MM.1S (cell line): Measurements from ENCODE around the gene CIITA.
A peak's percentile ranks its signal among the peaks of the same experiment; 100 is the strongest.

ENCODE experiments used
- DNase-seq: peaks from one replicate; pipeline ENCODE4 v3.0.0-alpha.2; 2015
- H2AFZ ChIP-seq: fragments of 300-600 bp; sonication (generic); 2 replicates; pipeline ENCODE4 v1.6.0; 2016; ENCODE audit warnings: antibody characterized with exemption, low read length
- H3F3A ChIP-seq: fragments of 300-600 bp; sonication (generic); 2 replicates; pipeline ENCODE4 v1.6.1; 2016; ENCODE audit warnings: mild to moderate bottlenecking, antibody characterized with exemption, low read length, moderate library complexity, mixed read lengths; ENCODE audit not compliant: insufficient read depth
- H3K27ac ChIP-seq: fragments of 300-600 bp; sonication (generic); 2 replicates; pipeline ENCODE4 v1.5.1; 2016; ENCODE audit warnings: mild to moderate bottlenecking, low read length
- H3K27me3 ChIP-seq: fragments of 300-600 bp; sonication (generic); replicated peaks from 2 replicates; pipeline ENCODE4 v1.6.0; 2016; ENCODE audit warnings: low read length; ENCODE audit not compliant: insufficient read depth
- H3K36me3 ChIP-seq: fragments of 300-600 bp; sonication (generic); replicated peaks from 2 replicates; pipeline ENCODE4 v1.6.1; 2016; ENCODE audit warnings: mild to moderate bottlenecking, low read length, mixed read lengths; ENCODE audit not compliant: insufficient read depth
- H3K4me1 ChIP-seq: fragments of 300-600 bp; sonication (generic); 2 replicates; pipeline ENCODE4 v1.6.1; 2016; ENCODE audit warnings: low read length, mixed read lengths
- H3K4me2 ChIP-seq: fragments of 300-600 bp; sonication (generic); 2 replicates; pipeline ENCODE4 v1.6.0; 2016; ENCODE audit warnings: low read depth, low read length
- H3K4me3 ChIP-seq: fragments of 300-600 bp; sonication (generic); 2 replicates; pipeline ENCODE4 v1.5.1; 2016; ENCODE audit warnings: low read length, mixed read lengths
- H3K79me2 ChIP-seq: fragments of 300-600 bp; sonication (generic); 2 replicates; pipeline ENCODE4 v1.6.1; 2016; ENCODE audit warnings: mixed run types, low read length, mixed read lengths
- H3K9ac ChIP-seq: fragments of 300-600 bp; sonication (generic); 2 replicates; pipeline ENCODE4 v1.6.1; 2016; ENCODE audit warnings: low read length, mixed read lengths
- H3K9me2 ChIP-seq: fragments of 300-600 bp; sonication (generic); replicated peaks from 2 replicates; pipeline ENCODE4 v1.6.1; 2016; ENCODE audit warnings: mild to moderate bottlenecking, low read length, mixed read lengths; ENCODE audit not compliant: insufficient read depth
- H3K9me3 ChIP-seq: fragments of 300-600 bp; sonication (generic); replicated peaks from 2 replicates; pipeline ENCODE4 v1.6.1; 2016; ENCODE audit warnings: mild to moderate bottlenecking, low read length, mixed read lengths; ENCODE audit not compliant: insufficient read depth
- H4K20me1 ChIP-seq: fragments of 300-600 bp; sonication (generic); 2 replicates; pipeline ENCODE4 v1.6.1; 2016; ENCODE audit warnings: mild to moderate bottlenecking, low read length, moderate library complexity, mixed read lengths; ENCODE audit not compliant: insufficient read depth
- EZH2 ChIP-seq: fragments of 300-600 bp; sonication (generic); optimal IDR thresholded peaks from 2 replicates; pipeline ENCODE3; 2017; ENCODE audit warnings: low read depth, mild to moderate bottlenecking, antibody characterized with exemption, low read length, mixed read lengths
- EZH2phosphoT487 ChIP-seq: fragments of 300-600 bp; sonication (generic); IDR thresholded peaks from 2 replicates; pipeline ENCODE4 v1.6.1; 2018; ENCODE audit warnings: antibody characterized with exemption, low read length
- TF ChIP-seq, protein P1 (sequence below): fragments of 300-600 bp; sonication (generic); IDR thresholded peaks from 2 replicates; pipeline ENCODE4 v1.5.1; 2016; ENCODE audit warnings: antibody characterized with exemption, low read length, mixed read lengths

Gene CIITA

DNA sequence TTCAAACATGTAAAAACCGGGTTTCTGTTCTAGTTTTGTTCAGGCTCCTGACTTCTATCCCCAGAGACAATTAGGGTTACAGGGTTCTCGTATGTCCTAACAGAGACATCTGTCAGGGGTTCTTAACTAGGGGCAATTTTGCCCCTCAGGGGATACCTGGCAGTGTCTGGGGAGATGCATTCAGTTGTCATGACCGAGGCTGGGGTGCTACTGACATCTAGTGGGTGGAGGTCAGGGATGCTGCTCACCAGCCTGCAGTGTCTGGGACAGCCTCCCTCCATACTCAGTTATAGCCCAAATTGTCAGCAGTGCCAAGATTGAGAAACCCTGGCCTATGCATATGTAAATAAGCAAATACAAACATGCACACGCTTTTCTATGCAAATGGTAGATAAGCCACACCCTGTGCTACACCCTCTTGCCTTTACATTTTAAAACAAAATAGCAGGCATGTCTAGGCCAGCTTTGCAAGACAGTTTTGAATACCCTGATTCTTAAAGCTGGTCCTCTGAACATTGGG is 104.8 kb downstream of the CIITA start:
- Histone ChIP-seq H3K4me2 (no peak overlapping the region), H3K4me3 (no peak overlapping the region), H3K79me2 (no peaks in the 10 kb centered on the region), H3K9ac (no peak overlapping the region), H3K27ac (no peak overlapping the region), H3K9me3 (no peaks in the 10 kb centered on the region), H4K20me1 (no peaks in the 10 kb centered on the region), H3K4me1 (peaks cover 14% of the 10 kb centered on the region), H3K9me2 (no peaks in the 10 kb centered on the region), H3F3A (peaks cover 9% of the 10 kb centered on the region; the same call in 1 of the 2 replicates), H3K27me3 (no peaks in the 10 kb centered on the region), H3K36me3 (no peaks in the 10 kb centered on the region), H2AFZ (no peak overlapping the region)
- peak; percentile 31 for DNase-seq
- no peak for TF ChIP-seq EZH2
- TF ChIP-seq, protein P1, sequence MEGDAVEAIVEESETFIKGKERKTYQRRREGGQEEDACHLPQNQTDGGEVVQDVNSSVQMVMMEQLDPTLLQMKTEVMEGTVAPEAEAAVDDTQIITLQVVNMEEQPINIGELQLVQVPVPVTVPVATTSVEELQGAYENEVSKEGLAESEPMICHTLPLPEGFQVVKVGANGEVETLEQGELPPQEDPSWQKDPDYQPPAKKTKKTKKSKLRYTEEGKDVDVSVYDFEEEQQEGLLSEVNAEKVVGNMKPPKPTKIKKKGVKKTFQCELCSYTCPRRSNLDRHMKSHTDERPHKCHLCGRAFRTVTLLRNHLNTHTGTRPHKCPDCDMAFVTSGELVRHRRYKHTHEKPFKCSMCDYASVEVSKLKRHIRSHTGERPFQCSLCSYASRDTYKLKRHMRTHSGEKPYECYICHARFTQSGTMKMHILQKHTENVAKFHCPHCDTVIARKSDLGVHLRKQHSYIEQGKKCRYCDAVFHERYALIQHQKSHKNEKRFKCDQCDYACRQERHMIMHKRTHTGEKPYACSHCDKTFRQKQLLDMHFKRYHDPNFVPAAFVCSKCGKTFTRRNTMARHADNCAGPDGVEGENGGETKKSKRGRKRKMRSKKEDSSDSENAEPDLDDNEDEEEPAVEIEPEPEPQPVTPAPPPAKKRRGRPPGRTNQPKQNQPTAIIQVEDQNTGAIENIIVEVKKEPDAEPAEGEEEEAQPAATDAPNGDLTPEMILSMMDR: peak; percentile 51

DNA sequence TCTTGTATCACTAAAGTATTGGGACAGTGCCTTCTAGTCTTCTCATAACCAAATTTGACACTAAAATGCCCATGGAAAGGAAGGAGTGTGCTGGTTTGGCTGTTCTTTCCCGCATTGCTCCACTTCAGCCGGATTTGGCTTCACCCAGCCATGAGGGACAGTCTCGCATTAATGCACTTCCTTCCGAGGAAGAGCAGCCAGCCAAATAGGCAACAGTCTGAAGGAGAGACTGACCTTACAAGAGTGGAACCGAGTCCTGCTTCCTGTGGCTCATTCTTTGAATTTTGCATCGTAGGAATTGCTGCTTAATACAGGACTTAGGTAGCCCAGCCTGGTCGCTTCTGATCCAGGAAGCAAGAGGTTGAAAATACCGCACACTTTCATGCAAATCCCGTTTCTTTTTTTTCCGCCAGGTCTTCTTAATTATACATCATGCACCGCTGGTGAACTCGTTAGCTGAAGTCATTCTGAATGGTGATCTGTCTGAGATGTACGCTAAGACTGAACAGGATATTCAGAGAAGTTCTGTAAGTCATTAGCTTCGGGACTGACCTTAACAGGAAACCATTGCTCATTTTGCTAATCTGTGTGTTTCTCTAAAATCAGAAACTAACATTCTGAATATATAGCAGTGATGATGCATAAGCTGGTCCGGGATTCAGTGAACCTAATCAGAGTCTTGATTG is 105.6 kb downstream of the CIITA start:
- Histone ChIP-seq H3K27ac (no peak overlapping the region), H3K79me2 (no peaks in the 10 kb centered on the region), H4K20me1 (no peaks in the 10 kb centered on the region), H3K4me3 (no peak overlapping the region), H3K4me2 (no peak overlapping the region), H3K36me3 (no peaks in the 10 kb centered on the region), H3F3A (peaks cover 9% of the 10 kb centered on the region; the same call in 1 of the 2 replicates), H3K9ac (no peak overlapping the region), H3K4me1 (peaks cover 14% of the 10 kb centered on the region), H3K27me3 (no peaks in the 10 kb centered on the region), H3K9me2 (no peaks in the 10 kb centered on the region), H3K9me3 (no peaks in the 10 kb centered on the region), H2AFZ (no peak overlapping the region)
- TF ChIP-seq, protein P1: no peak
- TF ChIP-seq EZH2: no peak
- TF ChIP-seq EZH2phosphoT487: no peak
- no peak for DNase-seq

DNA sequence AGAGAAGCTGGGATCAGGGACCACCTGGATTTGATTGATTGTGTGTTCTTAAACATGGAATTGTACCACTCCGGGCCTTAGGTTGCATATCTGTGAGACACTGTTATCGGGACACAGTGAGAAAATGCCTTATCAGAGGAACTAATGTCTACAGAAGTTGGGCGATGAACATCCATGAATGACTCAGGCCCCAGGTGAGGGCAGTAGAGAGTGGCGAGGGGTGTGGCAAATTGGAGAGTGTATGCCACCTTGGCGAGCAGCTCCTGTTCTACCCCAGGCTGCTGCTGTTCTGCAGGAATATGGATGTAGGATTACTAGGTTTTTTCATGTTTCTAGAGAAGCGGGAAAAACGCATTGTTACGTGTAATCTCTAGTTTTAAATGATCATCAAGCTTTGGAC is 106.2 kb downstream of the CIITA start:
- Histone ChIP-seq H3K9ac (no peak overlapping the region), H3F3A (peaks cover 9% of the 10 kb centered on the region; the same call in 1 of the 2 replicates), H3K4me2 (no peak overlapping the region), H3K79me2 (no peaks in the 10 kb centered on the region), H2AFZ (no peak overlapping the region), H3K9me3 (no peaks in the 10 kb centered on the region), H3K27me3 (no peaks in the 10 kb centered on the region), H3K27ac (peak overlapping the region; percentile 70; the same call in 1 of the 2 replicates), H3K36me3 (no peaks in the 10 kb centered on the region), H3K9me2 (no peaks in the 10 kb centered on the region), H4K20me1 (no peaks in the 10 kb centered on the region), H3K4me3 (no peak overlapping the region), H3K4me1 (peaks cover 14% of the 10 kb centered on the region)
- TF ChIP-seq, protein P1: peak; percentile 23
- TF ChIP-seq EZH2: no peak
- DNase-seq: no peak
